Activated CD4-positive, alpha-beta memory T cell treated with anti-CD3 and anti-CD28 coated beads, Interleukin-2, amount 10 ng/mL, durations not matched to agents 7 days and 5 days (primary cell): ENCODE measurements around the gene TEAD4. TPM values are rescaled to one million over a fixed set of nuclear protein-coding genes. Genes with fewer than 3 reads are reported as not detected.

Source experiments
- CTCF ChIA-PET: fragments of 350-600 bp; sonication (Branson Sonifier 250); formaldehyde crosslinking; loops from one replicate; lab custom pipeline; 2021; ENCODE audit warnings: antibody characterized with exemption, inconsistent platforms; lab: Charles Lee
- POLR2A ChIA-PET: fragments of 350-600 bp; sonication (Branson Sonifier 250); formaldehyde crosslinking; loops from one replicate; lab custom pipeline; 2021; ENCODE audit warnings: antibody characterized with exemption; lab: Charles Lee
- DNase-seq: peaks from one replicate; pipeline ENCODE4 v3.0.0-alpha.2; 2020
- H3K27ac Mint-ChIP-seq: one replicate; pipeline ENCODE4 v1.8.0; 2021; ENCODE audit warnings: mild to moderate bottlenecking, mixed read lengths
- H3K27me3 Mint-ChIP-seq: one replicate; pipeline ENCODE4 v1.8.0; 2021; ENCODE audit warnings: mixed read lengths
- H3K36me3 Mint-ChIP-seq: one replicate; pipeline ENCODE4 v1.8.0; 2021; ENCODE audit warnings: low read depth, mixed read lengths
- H3K4me1 Mint-ChIP-seq: one replicate; pipeline ENCODE4 v1.8.0; 2021; ENCODE audit warnings: mixed read lengths
- H3K4me3 Mint-ChIP-seq: one replicate; pipeline ENCODE4 v1.8.0; 2021; ENCODE audit warnings: mild to moderate bottlenecking, mixed read lengths
- H3K9me3 Mint-ChIP-seq: one replicate; pipeline ENCODE4 v1.8.0; 2021; ENCODE audit warnings: mixed read lengths
- total RNA-seq, 2 experiments: library from RNA; stranded (reverse); gene quantifications; one replicate each; pipeline ENCODE4 v1.2.3, GENCODE V29; 2021

The TEAD4 gene
- total RNA-seq, 2 experiments from 2014 or later = 0.68 to 0.83 TPM

DNA sequence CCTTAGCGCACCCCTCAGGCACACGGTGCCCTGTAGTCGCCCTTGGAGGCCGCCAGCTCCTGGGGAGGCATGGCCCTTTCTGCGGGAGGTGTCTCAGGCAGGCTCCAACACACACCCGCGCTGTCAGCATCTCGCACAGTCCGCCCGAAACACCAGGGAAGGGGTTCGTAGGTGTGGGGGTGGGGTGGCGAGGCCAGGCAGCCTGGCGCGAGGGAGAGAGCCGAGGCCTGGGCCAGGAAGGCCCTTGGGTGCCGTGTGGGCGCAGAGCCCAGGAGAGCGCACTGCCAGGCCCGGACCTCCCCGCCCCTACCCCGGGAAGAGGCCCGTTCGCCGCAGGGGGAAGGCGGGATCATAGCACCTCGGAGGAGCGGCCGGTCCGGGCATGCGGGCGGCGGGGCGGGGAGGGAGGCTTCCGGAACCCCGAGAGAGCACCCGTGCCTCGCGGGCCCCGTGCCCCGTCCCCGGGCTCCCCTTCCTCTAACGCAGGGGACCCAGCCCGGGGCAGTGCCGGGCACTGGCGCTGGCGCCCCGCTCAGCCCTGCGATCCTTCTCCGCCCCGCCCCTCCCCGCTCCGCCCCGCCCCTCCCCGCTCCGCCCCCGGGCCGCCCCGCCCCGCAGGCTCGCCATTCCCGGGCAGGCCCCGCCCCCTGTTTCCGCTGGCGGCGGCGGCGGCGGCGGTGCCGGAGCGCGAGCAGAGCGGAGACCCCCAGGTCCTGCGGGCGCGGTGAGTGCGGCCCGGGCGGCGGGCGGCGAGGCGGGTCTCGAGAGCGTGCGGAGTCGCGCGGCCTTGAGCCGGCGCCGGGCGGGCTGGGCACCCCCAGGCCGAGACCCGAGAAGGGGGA lies 117.8 kb downstream of the TEAD4 start, which contains the start of gene TSPAN9:
Gene TSPAN9 (plus strand): TSS at position 650 of the 842 bp plus-strand sequence. CDS start 123,815 bp downstream, outside the sequence.
- DNase-seq = peak; percentile 58
- Mint-ChIP-seq H3K27ac (no peak within 1 kb of the TSS), H3K9me3 (no peaks in the 10 kb centered on the region), H3K27me3 (peaks cover 23% of the 10 kb centered on the region), H3K36me3 (no peaks in the 10 kb centered on the region), H3K4me1 (peaks cover 5% of the 10 kb centered on the region), H3K4me3 (peak within 1 kb of the TSS; percentile 71)
- CTCF ChIA-PET = interaction anchor here (1.9 kb wide), 1 partner anchor 198 kb away, joined by 10 read pairs; no protein-coding TSS in a partner anchor
- POLR2A ChIA-PET = no interaction called here

DNA sequence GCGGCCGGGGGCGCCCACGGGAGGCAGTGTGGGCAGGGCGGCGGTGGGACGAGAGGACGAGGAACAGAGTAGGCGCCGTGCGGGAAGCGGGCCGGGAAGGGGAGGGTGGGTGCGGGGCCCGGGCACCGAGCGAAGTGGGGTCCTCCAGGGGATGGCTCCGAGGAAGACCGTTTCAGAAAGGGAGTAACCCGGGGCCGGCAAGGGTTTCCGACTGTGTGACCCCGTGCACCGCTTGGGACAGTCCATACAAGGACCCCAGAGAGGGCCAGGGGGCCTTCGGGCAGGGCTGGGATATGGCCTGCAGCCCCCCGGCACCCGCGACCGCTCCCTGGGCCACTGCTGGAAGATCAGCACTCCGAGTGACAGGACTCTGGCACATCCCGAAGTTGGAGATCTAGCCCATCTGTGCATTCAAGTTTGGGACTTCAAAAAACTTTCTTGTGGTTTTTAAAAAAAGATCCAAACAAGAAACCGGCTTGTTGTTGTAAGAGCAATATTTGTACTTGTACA lies 118.4 kb downstream of the TEAD4 start:
- Mint-ChIP-seq H3K9me3 (no peaks in the 10 kb centered on the region), H3K36me3 (no peaks in the 10 kb centered on the region), H3K27me3 (peaks cover 23% of the 10 kb centered on the region), H3K4me3 (peak overlapping the region; percentile 49), H3K27ac (no peak overlapping the region), H3K4me1 (peaks cover 5% of the 10 kb centered on the region)
- POLR2A ChIA-PET = no interaction called here
- DNase-seq = no peak
- CTCF ChIA-PET = interaction anchor here (1.1 kb wide), 1 partner anchor 198 kb away, joined by 4 read pairs; no protein-coding TSS in a partner anchor

- H3K36me3 Mint-ChIP-seq = no peaks in the 10 kb centered on the region
- H3K27ac Mint-ChIP-seq = no peak overlapping the region
- CTCF ChIA-PET = interaction anchor here (1.1 kb wide), 1 partner anchor 197 kb away, joined by 4 read pairs; no protein-coding TSS in a partner anchor
- H3K27me3 Mint-ChIP-seq = peaks cover 22% of the 10 kb centered on the region
- peak overlapping the region; percentile 49 for H3K4me3 Mint-ChIP-seq
- POLR2A ChIA-PET = no interaction called here
- no peaks in the 10 kb centered on the region for H3K9me3 Mint-ChIP-seq
- H3K4me1 Mint-ChIP-seq = peaks cover 4% of the 10 kb centered on the region
- no peak for DNase-seq
Measured at GRCh38 chr12:3078086-3078820, 119.1 kb downstream of the TEAD4 start.

DNA sequence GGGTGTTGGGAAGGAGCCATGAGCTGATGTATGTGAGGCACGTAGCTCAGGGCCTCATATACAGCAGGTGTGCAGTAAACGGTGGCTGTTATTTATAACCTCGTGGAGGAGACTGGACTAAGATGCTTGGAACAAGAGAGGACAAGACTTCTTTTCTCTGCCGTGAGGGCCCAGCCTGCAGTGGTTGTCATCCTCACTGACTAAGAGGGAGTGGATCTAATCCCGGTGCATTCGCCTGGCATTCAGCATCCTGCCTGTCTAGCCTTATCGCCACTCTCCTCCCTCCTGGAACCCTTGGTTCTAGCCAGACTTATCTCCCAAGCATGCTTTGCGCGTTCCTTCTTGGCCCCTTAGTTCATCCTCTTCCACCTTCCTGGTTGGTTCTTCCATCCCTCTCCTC lies 121.9 kb downstream of the TEAD4 start:
- peaks cover 12% of the 10 kb centered on the region for H3K27me3 Mint-ChIP-seq
- H3K4me1 Mint-ChIP-seq = peaks cover 4% of the 10 kb centered on the region
- ChIA-PET CTCF (no interaction called here), POLR2A (no interaction called here)
- H3K36me3 Mint-ChIP-seq = no peaks in the 10 kb centered on the region
- H3K4me3 Mint-ChIP-seq = no peak overlapping the region
- no peak for DNase-seq
- no peak overlapping the region for H3K27ac Mint-ChIP-seq
- H3K9me3 Mint-ChIP-seq = no peaks in the 10 kb centered on the region

DNA sequence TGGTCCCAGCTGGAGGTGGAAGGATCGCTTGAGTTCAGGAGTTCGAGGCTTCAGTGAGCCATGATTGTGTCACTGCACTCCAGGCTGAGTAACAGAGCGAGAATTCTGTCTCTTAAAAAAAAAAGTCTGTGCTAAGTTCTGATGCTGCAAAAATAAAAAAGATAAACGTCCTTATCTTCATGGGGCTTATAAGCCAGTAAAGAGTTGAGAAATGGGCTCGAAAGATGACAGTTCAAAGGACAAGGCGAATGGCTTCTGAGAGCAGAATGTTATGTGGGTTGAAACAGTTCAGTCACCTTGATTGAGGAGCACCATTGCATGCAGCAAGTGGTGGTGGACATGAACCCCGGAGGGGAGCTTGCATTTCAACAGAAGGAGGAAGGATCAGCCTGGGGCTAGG lies 122.7 kb downstream of the TEAD4 start:
- H3K9me3 Mint-ChIP-seq = no peaks in the 10 kb centered on the region
- H3K27me3 Mint-ChIP-seq = peaks cover 12% of the 10 kb centered on the region
- no peak overlapping the region for H3K27ac Mint-ChIP-seq
- CTCF ChIA-PET = interaction anchor here (2.3 kb wide), 1 partner anchor 9 kb away, joined by 9 read pairs; no protein-coding TSS in a partner anchor
- H3K4me3 Mint-ChIP-seq = no peak overlapping the region
- no peak for DNase-seq
- H3K36me3 Mint-ChIP-seq = no peaks in the 10 kb centered on the region
- POLR2A ChIA-PET = no interaction called here
- H3K4me1 Mint-ChIP-seq = peaks cover 4% of the 10 kb centered on the region

- DNase-seq = no peak
- Mint-ChIP-seq H3K4me3 (no peak overlapping the region), H3K4me1 (peaks cover 4% of the 10 kb centered on the region), H3K9me3 (no peaks in the 10 kb centered on the region), H3K36me3 (no peaks in the 10 kb centered on the region), H3K27ac (no peak overlapping the region), H3K27me3 (peaks cover 5% of the 10 kb centered on the region)
- POLR2A ChIA-PET = no interaction called here
- CTCF ChIA-PET = interaction anchor here (2.3 kb wide), 1 partner anchor 10 kb away, joined by 9 read pairs; no protein-coding TSS in a partner anchor
Measured at GRCh38 chr12:3083241-3083920, 124.2 kb downstream of the TEAD4 start.

- H3K4me3 Mint-ChIP-seq = no peak overlapping the region
- no peaks in the 10 kb centered on the region for H3K36me3 Mint-ChIP-seq
- no peak for DNase-seq
- H3K4me1 Mint-ChIP-seq = peaks cover 4% of the 10 kb centered on the region
- POLR2A ChIA-PET = no interaction called here
- H3K9me3 Mint-ChIP-seq = no peaks in the 10 kb centered on the region
- H3K27ac Mint-ChIP-seq = no peak overlapping the region
- CTCF ChIA-PET = interaction anchor here (2.3 kb wide), 1 partner anchor 11 kb away, joined by 9 read pairs; no protein-coding TSS in a partner anchor
- peaks cover 3% of the 10 kb centered on the region for H3K27me3 Mint-ChIP-seq
Measured at GRCh38 chr12:3083921-3084347, 124.7 kb downstream of the TEAD4 start.

- DNase-seq = no peak
- H3K4me3 Mint-ChIP-seq = no peak overlapping the region
- no peaks in the 10 kb centered on the region for H3K9me3 Mint-ChIP-seq
- H3K27me3 Mint-ChIP-seq = no peaks in the 10 kb centered on the region
- H3K27ac Mint-ChIP-seq = no peak overlapping the region
- H3K36me3 Mint-ChIP-seq = no peaks in the 10 kb centered on the region
- POLR2A ChIA-PET = no interaction called here
- H3K4me1 Mint-ChIP-seq = peaks cover 4% of the 10 kb centered on the region
- CTCF ChIA-PET = interaction anchor here (0.8 kb wide), 1 partner anchor 12 kb away, joined by 4 read pairs; no protein-coding TSS in a partner anchor
Measured at GRCh38 chr12:3084742-3085141, 125.5 kb downstream of the TEAD4 start.

DNA sequence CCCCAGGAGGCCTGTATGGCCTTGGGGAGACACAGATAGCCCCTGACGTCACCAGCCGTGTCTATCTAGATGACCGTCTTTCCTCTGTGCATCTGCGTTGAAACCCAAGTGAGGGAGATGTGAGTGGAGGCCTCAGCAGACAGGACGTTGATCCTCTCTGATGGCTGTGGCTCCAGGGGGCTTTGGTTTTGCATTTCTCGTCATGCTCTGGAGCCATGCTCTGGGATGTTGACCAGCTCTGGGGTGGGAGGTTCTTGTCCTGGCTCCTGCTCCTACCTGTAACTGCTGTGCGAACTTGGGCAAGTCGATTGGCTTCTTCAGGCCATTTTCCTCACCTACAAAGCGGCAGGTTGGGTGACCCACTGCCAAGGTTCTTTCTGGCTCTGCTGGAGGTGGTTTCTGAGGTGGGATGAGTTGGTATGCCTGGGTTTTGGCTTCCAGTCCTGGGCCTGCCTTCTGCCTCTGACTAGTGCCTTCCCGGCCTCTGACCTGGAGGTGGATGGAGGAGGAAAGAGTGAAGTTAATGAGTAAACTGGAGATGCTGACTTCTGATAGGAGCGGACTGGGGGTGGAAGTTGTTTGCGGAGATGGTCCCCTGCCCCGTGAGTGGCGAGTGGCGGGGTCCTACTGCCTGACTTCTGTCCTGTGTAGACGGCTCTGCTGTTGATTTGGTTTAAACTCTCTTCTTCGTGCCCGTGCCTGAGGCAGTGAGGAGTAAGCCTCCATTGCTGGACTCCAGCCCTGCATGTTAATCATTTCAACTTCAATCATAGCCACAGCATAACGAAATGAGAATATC lies 126.3 kb downstream of the TEAD4 start:
- H3K9me3 Mint-ChIP-seq = no peaks in the 10 kb centered on the region
- no peaks in the 10 kb centered on the region for H3K27me3 Mint-ChIP-seq
- peaks cover 4% of the 10 kb centered on the region for H3K4me1 Mint-ChIP-seq
- DNase-seq = no peak
- H3K4me3 Mint-ChIP-seq = no peak overlapping the region
- ChIA-PET POLR2A (no interaction called here), CTCF (no interaction called here)
- no peak overlapping the region for H3K27ac Mint-ChIP-seq
- no peaks in the 10 kb centered on the region for H3K36me3 Mint-ChIP-seq

GRCh38 chr12:3086211-3086610 lies 127.0 kb downstream of the TEAD4 start:
- Mint-ChIP-seq H3K4me1 (peaks cover 4% of the 10 kb centered on the region), H3K9me3 (no peaks in the 10 kb centered on the region), H3K27me3 (no peaks in the 10 kb centered on the region), H3K4me3 (no peak overlapping the region), H3K27ac (no peak overlapping the region), H3K36me3 (no peaks in the 10 kb centered on the region)
- POLR2A ChIA-PET = no interaction called here
- CTCF ChIA-PET = interaction anchor here (1.6 kb wide), 1 partner anchor 13 kb away, joined by 3 read pairs; no protein-coding TSS in a partner anchor
- DNase-seq = no peak

GRCh38 chr12:3086729-3087323 lies 127.6 kb downstream of the TEAD4 start:
- no peaks in the 10 kb centered on the region for H3K27me3 Mint-ChIP-seq
- CTCF ChIA-PET = interaction anchor here (1.6 kb wide), 1 partner anchor 13 kb away, joined by 3 read pairs; no protein-coding TSS in a partner anchor

More at GRCh38 chr12:3086729-3087323, 127.6 kb downstream of the TEAD4 start:
- POLR2A ChIA-PET = no interaction called here
- DNase-seq = no peak
- H3K4me3 Mint-ChIP-seq = no peak overlapping the region
- H3K27ac Mint-ChIP-seq = no peak overlapping the region
- peaks cover 4% of the 10 kb centered on the region for H3K4me1 Mint-ChIP-seq
- no peaks in the 10 kb centered on the region for H3K36me3 Mint-ChIP-seq
- H3K9me3 Mint-ChIP-seq = no peaks in the 10 kb centered on the region
